ENCODE results near the gene ANK2.
"Not testable (repeated sequence)": the region's sequence is repeated elsewhere in the genome, so short reads cannot be mapped to it uniquely, and the experiment has no call there.

The ANK2 gene

GRCh38 chr4:113147498-113148111 is 98.2 kb downstream of the ANK2 start:
- no peak for DNase-seq (ENCODE audit: low read depth in 2 of 2)

DNA sequence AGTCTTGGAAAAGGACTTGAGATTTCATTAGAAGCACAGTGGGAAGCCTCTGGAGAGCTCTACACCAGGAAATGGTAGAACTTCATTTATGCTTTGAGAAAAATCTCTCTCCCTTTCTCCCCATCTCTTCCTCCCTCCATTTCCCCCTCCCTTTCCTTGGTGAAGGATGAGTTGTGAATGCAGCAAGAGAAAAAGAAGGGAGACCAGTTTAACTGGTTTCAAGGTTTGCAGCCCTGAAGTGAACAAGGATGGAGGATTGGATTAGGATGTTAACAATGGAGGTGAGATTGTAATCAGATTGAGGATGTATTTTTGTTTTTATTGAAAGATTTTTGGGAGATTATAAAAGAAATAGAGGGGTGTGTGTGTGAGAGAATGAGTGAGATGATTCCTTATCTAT is 99.5 kb downstream of the ANK2 start:
- DNase-seq (ENCODE audit: low read depth in 2 of 2), result no peak

DNA sequence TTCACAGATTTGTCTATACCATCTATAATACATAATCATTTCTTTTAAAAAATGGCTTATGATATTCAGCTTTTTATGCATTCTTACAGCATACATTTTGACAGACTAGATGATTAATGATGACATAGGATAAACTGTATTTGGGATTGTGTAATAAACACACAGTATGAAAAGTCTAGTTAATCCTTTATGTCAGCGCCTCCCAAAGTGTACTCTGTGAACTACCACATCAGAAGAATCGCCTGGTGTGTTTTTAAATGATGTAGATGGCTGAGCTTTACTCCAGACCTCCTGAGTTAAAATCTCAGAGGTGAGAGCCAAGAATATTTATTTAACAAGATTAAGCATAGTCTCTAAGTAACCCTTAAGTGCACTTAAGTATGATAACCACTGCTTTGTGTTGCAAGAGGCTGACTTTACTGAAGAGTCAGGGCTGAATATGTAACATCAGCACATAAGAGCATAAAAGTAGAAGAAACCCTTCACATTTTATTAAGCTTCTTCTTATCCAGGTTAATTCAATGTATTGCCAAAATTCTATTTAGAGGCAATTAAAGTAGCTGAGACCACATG is 104.2 kb downstream of the ANK2 start:
- DNase-seq (ENCODE audit: low read depth in 2 of 2), result no peak

DNA sequence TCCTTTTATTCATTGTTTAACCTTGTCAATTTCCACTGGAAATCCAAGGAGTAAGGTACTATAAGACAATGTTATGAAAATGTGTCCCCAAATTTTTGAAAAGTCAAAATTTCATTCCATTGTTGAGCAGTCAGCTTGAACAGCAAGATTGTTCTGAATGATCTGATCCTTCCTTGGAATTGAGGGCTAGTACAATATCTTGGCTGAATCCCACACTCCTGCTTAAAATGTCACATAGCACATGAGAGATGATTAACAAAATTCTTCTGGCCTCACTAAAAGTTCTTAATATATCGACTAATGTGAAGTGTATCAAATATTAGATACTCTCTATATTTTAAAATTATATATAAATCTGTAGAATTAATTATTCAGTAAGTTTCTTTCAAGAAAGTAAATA is 104.8 kb downstream of the ANK2 start:
- no peak for DNase-seq (ENCODE audit: low read depth in 2 of 2)

- no peak for DNase-seq (ENCODE audit: low read depth in 2 of 2)
These were observed 107.8 kb downstream of the ANK2 start for GRCh38 chr4:113157086-113157857.

DNA sequence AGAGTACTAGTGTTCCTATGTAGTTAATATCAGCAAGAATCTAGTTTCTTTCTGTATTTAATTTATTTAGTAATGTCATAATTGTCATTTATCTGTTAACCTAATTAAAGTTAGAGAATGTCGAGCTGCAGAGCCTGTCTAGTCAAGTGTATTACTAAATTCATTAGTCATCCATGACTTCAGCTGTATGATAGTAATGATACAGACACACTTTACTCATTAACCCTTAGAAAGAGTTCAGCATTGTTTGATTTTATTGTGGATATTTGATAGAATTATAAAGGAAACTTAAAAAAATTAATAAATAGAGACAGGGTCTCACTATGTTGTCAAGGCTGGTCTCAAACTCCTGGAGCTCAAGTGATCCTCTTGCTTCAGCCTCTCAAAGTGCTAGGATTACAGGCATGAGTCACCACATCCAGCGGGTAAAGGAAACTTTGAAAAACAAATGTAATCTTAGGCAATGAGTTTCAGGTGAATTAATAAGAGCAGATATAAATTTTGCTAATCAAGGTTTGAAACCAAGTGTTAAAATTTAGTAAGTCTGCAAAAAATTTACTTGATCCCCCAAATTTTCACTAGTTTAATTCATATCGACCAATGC is 110.6 kb downstream of the ANK2 start:
- DNase-seq (ENCODE audit: low read depth in 2 of 2), result no peak

- no peak for DNase-seq (ENCODE audit: low read depth in 2 of 2)
These were observed 111.1 kb downstream of the ANK2 start for GRCh38 chr4:113160548-113160947.

- DNase-seq (ENCODE audit: low read depth in 2 of 2), result no peak
These were observed 112.6 kb downstream of the ANK2 start for GRCh38 chr4:113162089-113162488.

GRCh38 chr4:113169368-113169767 is 119.9 kb downstream of the ANK2 start:
- DNase-seq (ENCODE audit: low read depth in 2 of 2), result no peak

DNA sequence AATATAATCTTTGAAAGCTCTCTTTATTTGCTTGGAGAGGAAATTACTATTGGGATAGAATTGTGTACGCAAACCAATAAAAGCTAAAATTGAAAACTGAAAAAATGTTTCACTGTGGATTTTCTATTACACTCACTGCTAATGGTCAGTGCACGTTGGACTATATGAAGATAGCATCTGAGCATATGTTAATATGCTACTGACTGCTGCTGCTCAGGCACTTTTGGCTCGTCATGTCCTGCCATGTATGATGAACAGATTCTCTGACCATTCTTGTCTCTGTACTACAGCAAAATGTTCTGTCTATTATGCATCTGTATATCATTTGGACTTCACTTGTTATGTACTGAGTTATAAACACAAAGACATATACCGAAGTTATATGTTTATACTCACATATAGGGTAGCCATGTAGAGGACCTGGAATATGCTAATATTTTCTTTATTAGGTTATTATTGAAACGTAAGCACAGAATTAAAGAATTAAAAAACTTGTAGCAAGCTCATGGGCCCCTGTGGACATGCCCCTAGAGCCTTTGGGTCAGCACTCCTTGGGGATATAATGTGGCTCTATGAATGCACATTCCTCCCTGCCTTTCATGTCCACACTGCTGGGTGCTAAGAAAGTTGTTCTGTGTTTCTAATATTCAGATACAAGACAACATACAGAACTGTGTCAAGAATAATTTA is 120.8 kb downstream of the ANK2 start:
- DNase-seq (ENCODE audit: low read depth in 2 of 2), result no peak

DNA sequence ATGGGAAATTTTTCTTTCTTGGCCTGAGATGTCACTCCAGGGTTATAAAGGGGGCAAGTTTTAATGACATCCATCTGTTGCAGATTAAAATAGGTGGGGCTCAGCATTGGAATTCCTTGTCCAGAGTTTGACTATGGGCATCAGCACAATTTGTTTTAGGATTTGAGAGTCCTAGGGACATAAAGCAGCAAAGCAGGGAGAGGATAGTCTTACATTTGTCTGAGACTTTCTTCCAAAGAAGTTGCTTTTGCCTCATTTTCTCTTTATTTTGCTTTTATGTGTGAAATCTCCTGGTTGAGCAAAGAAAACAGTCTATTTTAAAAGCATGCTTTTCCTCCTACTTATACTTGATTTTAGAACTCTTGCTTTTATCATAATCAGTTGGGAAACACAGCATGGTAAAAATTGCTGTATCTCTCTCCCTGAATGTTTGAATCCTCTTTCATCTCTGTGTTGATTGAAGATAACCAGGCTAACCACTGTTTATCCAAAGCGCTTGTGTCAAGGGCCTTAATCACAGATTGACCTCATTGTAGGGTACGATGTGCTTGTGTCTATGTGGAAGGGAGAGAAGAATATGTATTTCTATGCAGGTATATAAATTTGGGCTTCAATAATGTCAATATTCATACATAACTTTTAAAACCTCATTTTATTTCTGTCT is 121.5 kb downstream of the ANK2 start:
- DNase-seq (ENCODE audit: low read depth in 2 of 2), result no peak

- no peak for DNase-seq (ENCODE audit: low read depth in 2 of 2)
These were observed 123.8 kb downstream of the ANK2 start for GRCh38 chr4:113173126-113173792.

GRCh38 chr4:113173793-113174264 is 124.4 kb downstream of the ANK2 start:
- DNase-seq (ENCODE audit: low read depth in 2 of 2), result no peak

DNA sequence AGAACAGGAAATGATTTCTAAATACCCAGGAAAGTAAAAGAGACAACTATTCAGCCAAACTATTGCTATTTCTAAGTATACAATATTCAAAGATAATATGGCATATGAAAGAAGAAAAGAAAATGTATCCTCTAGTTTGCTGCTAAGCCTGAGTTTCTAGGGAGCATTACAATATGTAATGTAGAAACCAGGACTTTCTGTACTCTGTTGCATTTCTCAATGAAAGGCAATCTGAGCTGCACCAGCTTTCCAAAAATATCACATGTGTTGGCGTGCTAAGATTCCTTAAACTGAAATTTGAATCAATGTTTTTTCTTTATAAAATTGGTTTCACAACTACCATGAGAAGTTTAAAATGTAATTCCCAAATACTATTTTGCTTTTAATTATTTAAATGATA is 129.6 kb downstream of the ANK2 start:
- DNase-seq (ENCODE audit: low read depth in 2 of 2), result no peak

- no peak for DNase-seq (ENCODE audit: low read depth in 2 of 2)
These were observed 130.5 kb downstream of the ANK2 start for GRCh38 chr4:113179996-113180395.

GRCh38 chr4:113181289-113182007 is 132.0 kb downstream of the ANK2 start:
- DNase-seq (ENCODE audit: low read depth in 2 of 2), result no peak

DNA sequence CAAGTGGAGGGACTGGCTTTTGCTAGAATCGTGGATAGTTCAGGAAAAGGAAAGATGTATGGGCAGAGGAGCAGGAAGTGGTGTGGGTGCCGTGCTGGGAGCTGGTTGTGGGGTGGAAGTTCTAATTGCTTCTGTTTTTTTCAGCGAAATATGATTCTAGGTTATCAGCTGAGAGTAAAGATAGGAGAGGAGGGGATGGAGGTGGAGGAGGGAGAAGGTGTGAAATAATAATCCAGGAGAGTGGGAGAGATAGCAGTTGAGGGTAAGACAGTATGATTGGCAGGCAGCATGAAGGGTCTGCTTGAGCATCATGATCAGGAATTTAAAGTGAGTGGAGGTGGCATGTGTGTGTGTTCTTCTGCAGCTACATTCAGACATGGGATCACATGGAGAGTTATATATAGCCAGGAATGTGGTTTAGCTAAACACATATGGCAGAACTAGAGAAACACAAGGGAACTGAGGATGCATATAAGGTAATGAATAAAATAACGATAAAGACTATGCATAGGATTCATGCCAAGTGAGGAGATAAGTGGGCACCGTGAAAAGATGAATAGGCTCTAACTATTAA is 133.7 kb downstream of the ANK2 start:
- no peak for DNase-seq (ENCODE audit: low read depth in 2 of 2)

- DNase-seq (ENCODE audit: low read depth in 2 of 2), result not testable (repeated sequence)
These were observed 136.8 kb downstream of the ANK2 start for GRCh38 chr4:113186220-113186619.

DNA sequence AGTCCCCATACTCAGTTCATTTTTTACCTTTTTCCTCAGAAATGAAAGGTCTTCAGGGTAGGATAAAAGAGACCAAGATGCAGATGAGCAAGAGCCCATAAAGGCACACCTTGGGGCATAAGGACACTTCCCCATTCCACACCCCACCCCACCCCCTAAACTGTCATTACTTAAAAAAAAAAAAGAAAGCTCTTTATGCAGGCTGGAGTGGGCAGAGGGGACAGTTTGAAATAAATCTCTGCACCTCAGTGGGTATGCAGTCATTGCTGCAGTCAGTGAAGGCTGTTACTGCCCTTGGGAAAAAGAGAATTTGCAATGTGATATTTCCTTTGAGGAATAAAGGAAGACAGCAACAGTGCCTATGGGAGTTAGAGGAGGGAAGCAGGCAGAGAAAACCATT is 137.5 kb downstream of the ANK2 start:
- DNase-seq (ENCODE audit: low read depth in 2 of 2), result no peak

DNA sequence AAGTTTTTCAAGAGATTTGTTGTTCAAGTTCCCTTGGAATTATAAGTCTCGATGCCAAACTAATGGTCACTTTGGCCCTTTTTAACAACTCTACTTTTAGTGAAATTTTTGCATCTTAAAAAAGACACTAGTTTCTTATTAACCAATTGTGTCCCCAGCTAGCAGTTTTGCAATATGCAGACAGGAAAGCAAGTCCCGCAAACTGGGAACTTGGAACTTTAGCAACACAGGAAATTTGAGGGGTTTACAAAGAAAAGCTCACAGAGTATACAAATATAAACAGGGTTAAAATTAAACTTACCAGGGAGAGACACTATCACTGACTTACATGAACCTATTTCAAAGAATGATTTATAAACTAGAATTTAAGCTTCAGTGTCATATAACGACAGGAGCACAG is 137.9 kb downstream of the ANK2 start:
- no peak for DNase-seq (ENCODE audit: low read depth in 2 of 2)

Measured in stimulated activated CD8-positive, alpha-beta memory T cell treated with anti-CD3 and anti-CD28 coated beads, Interleukin-2, amount 100 ng/mL, for 48 hours (primary cell).